HCT116 (cell line): Measurements from ENCODE around the gene EMP1. TPM values are rescaled to one million over a fixed set of nuclear protein-coding genes. Genes with fewer than 3 reads are reported as not detected.

Source experiments
- ATAC-seq: fragments of 200-7000 bp; cut with Tn5 transposase; 2 replicates; pipeline ENCODE4 v1.9.1; 2020; ENCODE audit warnings: mild to moderate bottlenecking, moderate library complexity
- BruUV-seq: library from RNA; stranded (reverse); fragments of 400-500 nt; replicated peaks from 2 replicates; lab custom pipeline; 2021; lab: Mats Ljungman, UMichigan
- CTCF ChIA-PET: fragments of 300-600 bp; sonication (Branson Sonifier 250); formaldehyde crosslinking; loops from one replicate; lab custom pipeline; 2021; ENCODE audit warnings: antibody characterized with exemption; lab: Charles Lee
- POLR2A ChIA-PET: fragments of 300-600, 350-600 bp; sonication (Branson Sonifier 250); formaldehyde crosslinking; loops from one replicate; lab custom pipeline; 2021; ENCODE audit warnings: antibody characterized with exemption; lab: Charles Lee
- RAD21 ChIA-PET, 2 experiments: fragments of 300-600 bp; sonication (Branson Sonifier 250); formaldehyde crosslinking; loops; one replicate each; lab custom pipeline; 2023; ENCODE audit warnings: low total read pairs in 2 of 2; ENCODE audit not compliant: uncharacterized antibody in 2 of 2, unreplicated experiment in 2 of 2, low non-redundant PET in 1 of 2; lab: Charles Lee
- DNase-seq: peaks from one replicate; pipeline ENCODE4 v3.0.0-alpha.2; 2010; ENCODE audit warnings: low read depth, low spot score
- H2AFZ ChIP-seq: fragments of 200-600 bp; shearing (Covaris generic), sonication (generic); 2 replicates; pipeline ENCODE4 v1.6.1; 2017; ENCODE audit warnings: low read depth, mixed run types, mixed read lengths, antibody characterized with exemption, low read length; ENCODE audit not compliant: poor library complexity, severe bottlenecking
- H3K27ac ChIP-seq: 2 replicates; pipeline ENCODE4 v1.5.1; 2012; ENCODE audit warnings: low read depth, low read length
- H3K27me3 ChIP-seq: fragments of 200-600 bp; sonication (generic); 2 replicates; pipeline ENCODE4 v1.6.1; 2016; ENCODE audit warnings: mixed run types, low read length, mixed read lengths; ENCODE audit not compliant: insufficient read depth
- H3K36me3 ChIP-seq, 2 experiments: fragments of 200-500 bp in 1 of 2; fragments of 200-600 bp in 1 of 2; sonication (Bioruptor generic) in 1 of 2; sonication (generic) in 1 of 2; 2 replicates each; pipeline versions ENCODE4 v1.5.1 to v1.6.1; 2014 to 2016; ENCODE audit warnings: low read length in 2 of 2, inconsistent platforms in 1 of 2, mixed read lengths in 1 of 2, mixed run types in 1 of 2; ENCODE audit not compliant: insufficient read depth in 2 of 2, control insufficient read depth in 1 of 2
- H3K4me1 ChIP-seq, 2 experiments: fragments of 200-600 bp in 1 of 2; sonication (generic) in 1 of 2; 2 replicates each; pipeline versions ENCODE4 v1.5.1 to v1.6.1; 2012 to 2017; ENCODE audit warnings: low read length in 2 of 2, inconsistent platforms in 1 of 2, mild to moderate bottlenecking in 1 of 2, mixed read lengths in 1 of 2, mixed run types in 1 of 2, moderate library complexity in 1 of 2; ENCODE audit not compliant: insufficient read depth in 2 of 2, control insufficient read depth in 1 of 2
- H3K4me2 ChIP-seq: fragments of 200-600 bp; sonication (generic); 2 replicates; pipeline ENCODE4 v1.6.1; 2017; ENCODE audit warnings: mixed run types, low read length, mixed read lengths
- H3K4me3 ChIP-seq, 2 experiments: fragments of 200-600 bp in 1 of 2; sonication (generic) in 1 of 2; replicated peaks in 1 of 2; 2 replicates each; pipeline ENCODE4 v1.5.1; 2011 to 2016; ENCODE audit warnings: low read length in 2 of 2, control low read depth in 1 of 2, low read depth in 1 of 2, mild to moderate bottlenecking in 1 of 2, mixed read lengths in 1 of 2, mixed run types in 1 of 2
- H3K79me2 ChIP-seq: fragments of 200-600 bp; sonication (generic); 2 replicates; pipeline ENCODE4 v1.6.1; 2017; ENCODE audit warnings: mild to moderate bottlenecking, mixed run types, low read length, moderate library complexity, mixed read lengths; ENCODE audit not compliant: insufficient read depth
- H3K9ac ChIP-seq: fragments of 200-600 bp; sonication (generic); 2 replicates; pipeline ENCODE4 v1.6.1; 2016; ENCODE audit warnings: low read length, mixed read lengths
- H3K9me2 ChIP-seq: fragments of 200-600 bp; sonication (generic), shearing (Covaris generic); 2 replicates; pipeline ENCODE4 v1.6.1; 2017; ENCODE audit warnings: mixed run types, mild to moderate bottlenecking, moderate library complexity; ENCODE audit not compliant: insufficient read depth
- H3K9me3 ChIP-seq, 2 experiments: fragments of 200-500 bp in 1 of 2; fragments of 200-600 bp in 1 of 2; sonication (Bioruptor generic) in 1 of 2; sonication (generic) in 1 of 2; 2 replicates each; pipeline ENCODE4 v1.6.1; 2014 to 2017; ENCODE audit warnings: low read length in 2 of 2, mixed read lengths in 2 of 2, inconsistent platforms in 1 of 2, low read depth in 1 of 2, mild to moderate bottlenecking in 1 of 2, mixed run types in 1 of 2, moderate library complexity in 1 of 2; ENCODE audit not compliant: control insufficient read depth in 1 of 2, insufficient read depth in 1 of 2
- H4K20me1 ChIP-seq: fragments of 200-600 bp; sonication (generic), shearing (Covaris generic); 2 replicates; pipeline ENCODE4 v1.6.1; 2017; ENCODE audit warnings: mixed run types, mild to moderate bottlenecking, moderate library complexity; ENCODE audit not compliant: insufficient read depth
- CBX3 ChIP-seq: IDR thresholded peaks from 2 replicates; pipeline ENCODE4 v1.6.1; 2012; ENCODE audit warnings: low read depth
- CEBPB ChIP-seq: IDR thresholded peaks from 2 replicates; pipeline ENCODE4 v1.6.1; 2012; ENCODE audit warnings: low read depth
- FOSL1 ChIP-seq: IDR thresholded peaks from 2 replicates; pipeline ENCODE4 v1.6.1; 2012; ENCODE audit warnings: low read depth
- POLR2A ChIP-seq: IDR thresholded peaks from 2 replicates; pipeline ENCODE4 v1.7.0; 2011; ENCODE audit warnings: borderline replicate concordance; ENCODE audit not compliant: insufficient read depth, insufficient read length; ENCODE audit errors: extremely low read depth
- POLR2AphosphoS5 ChIP-seq: IDR thresholded peaks from 2 replicates; pipeline ENCODE4 v1.6.1; 2011; ENCODE audit warnings: mild to moderate bottlenecking, low read depth, low read length, moderate library complexity
- ZNF274 ChIP-seq: fragments of 200-500 bp; sonication (Bioruptor generic); IDR thresholded peaks from 2 replicates; pipeline ENCODE4 v1.6.1; 2014; ENCODE audit warnings: mild to moderate bottlenecking, low read depth, low read length, inconsistent platforms
- intact Hi-C: fragments of 100-400 bp; cut with micrococcal nuclease; formaldehyde crosslinking; loops from 2 replicates; pipeline ENCODE4 v1.10.0; 2022
- total RNA-seq: library from RNA; stranded (reverse); gene quantifications from one replicate; pipeline ENCODE4 v1.2.1, GENCODE V29; 2021; ENCODE audit not compliant: unreplicated experiment

The EMP1 gene
- total RNA-seq, 1 experiment from 2014 or later = 110 TPM

DNA sequence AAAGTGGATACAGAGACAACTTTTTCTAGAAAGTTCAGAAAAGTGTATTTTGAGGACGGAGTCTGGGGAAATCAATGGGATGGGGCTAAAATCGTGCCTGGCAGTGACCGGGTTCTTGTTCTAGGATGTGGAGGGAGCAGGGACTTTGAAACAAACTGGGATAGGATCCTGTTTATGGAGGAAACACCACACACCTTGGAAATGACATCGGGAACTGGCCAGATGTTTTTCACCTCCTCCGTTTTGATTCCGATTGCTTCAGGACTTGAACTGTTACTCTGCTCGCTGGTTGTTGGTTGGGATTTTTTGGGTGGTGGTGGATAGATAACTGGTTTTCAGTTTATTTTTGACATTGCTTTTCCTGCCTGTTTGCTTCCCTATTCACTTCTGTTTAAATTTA lies 506 bp downstream of the EMP1 start:
- Histone ChIP-seq H3K4me3 (peak overlapping the region; percentile 60 to 74), H3K9me2 (no peaks in the 10 kb centered on the region), H3K27ac (peak overlapping the region; percentile 64), H3K4me1 (peaks cover 33 to 77% of the 10 kb centered on the region in 2 experiments), H3K9ac (peak overlapping the region; percentile 77), H3K79me2 (peaks cover 53% of the 10 kb centered on the region), H2AFZ (no peak overlapping the region), H4K20me1 (no peaks in the 10 kb centered on the region), H3K4me2 (peak overlapping the region; percentile 88), H3K9me3 (no peaks in the 10 kb centered on the region), H3K36me3 (peaks cover 0 to 11% of the 10 kb centered on the region in 2 experiments; a peak in 1 of 4 replicates), H3K27me3 (no peaks in the 10 kb centered on the region)
- DNase-seq = no peak
- ATAC-seq = no peak
- CTCF ChIA-PET = interaction anchor here (0.8 to 1.0 kb wide), 3 partner anchors 11 to 25 kb away, joined by 3 read pairs; no protein-coding TSS in a partner anchor
- TF ChIP-seq CBX3 = no peak
- TF ChIP-seq CEBPB = no peak
- TF ChIP-seq ZNF274 = no peak
- TF ChIP-seq FOSL1 = no peak
- RAD21 ChIA-PET = interaction anchor here in 1 of 2 experiments (1.6 kb wide), 1 partner anchor 9 kb away, joined by 4 read pairs; no protein-coding TSS in a partner anchor
- intact Hi-C loops = no loop called here
- POLR2A ChIA-PET = interaction anchor here (1.0 to 1.9 kb wide), 6 partner anchors 9 to 62 kb away, joined by 4 to 8 read pairs (median 6); no protein-coding TSS in a partner anchor
- BruUV-seq = no TSS peak

DNA sequence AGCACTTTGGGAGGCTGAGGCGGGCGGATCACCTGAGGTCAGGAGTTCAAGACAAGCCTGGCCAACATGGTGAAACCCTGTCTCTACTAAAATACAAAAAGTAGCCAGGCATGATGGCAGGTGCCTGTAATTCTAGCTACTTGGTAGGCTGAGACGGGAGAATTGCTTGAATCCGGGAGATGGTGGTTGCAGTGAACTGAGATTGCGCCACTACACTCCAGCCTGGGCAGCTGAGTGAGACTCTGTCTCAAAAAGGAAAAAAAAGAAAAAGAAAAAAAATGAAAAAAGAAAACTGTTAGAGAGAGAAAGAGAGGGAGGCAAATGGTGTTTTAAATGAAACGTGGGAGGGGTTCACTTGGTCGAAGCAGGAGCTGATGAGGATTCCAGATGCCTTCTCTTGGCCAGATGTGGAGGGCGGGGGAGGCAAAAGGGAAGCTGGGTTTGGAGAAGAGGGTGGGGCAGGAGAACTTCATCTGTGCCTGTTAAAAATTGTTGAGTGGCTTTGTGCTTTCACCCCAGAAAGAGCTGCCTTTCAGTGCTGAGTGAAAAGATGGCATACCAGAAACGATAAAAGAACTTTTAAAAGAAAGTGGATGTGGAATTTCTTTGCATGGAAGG lies 1.1 kb downstream of the EMP1 start:
- Histone ChIP-seq H3K27ac (peak overlapping the region; percentile 64; the same call in 1 of the 2 replicates), H4K20me1 (no peaks in the 10 kb centered on the region), H2AFZ (no peak overlapping the region), H3K4me1 (peaks cover 35 to 83% of the 10 kb centered on the region in 2 experiments), H3K79me2 (peaks cover 59% of the 10 kb centered on the region), H3K9ac (peak overlapping the region; percentile 77), H3K9me3 (no peaks in the 10 kb centered on the region), H3K4me3 (peak overlapping the region; percentile 60 to 74), H3K4me2 (peak overlapping the region; percentile 88), H3K36me3 (peaks cover 0 to 11% of the 10 kb centered on the region in 2 experiments; a peak in 1 of 4 replicates), H3K27me3 (no peaks in the 10 kb centered on the region), H3K9me2 (no peaks in the 10 kb centered on the region)
- ChIA-PET CTCF (interaction anchor here (0.8 kb wide), 1 partner anchor 10 kb away, joined by 3 read pairs; no protein-coding TSS in a partner anchor), POLR2A (interaction anchor here (0.6 to 1.9 kb wide), 3 partner anchors 16 to 335 kb away, joined by 4 to 8 read pairs (median 7); no protein-coding TSS in a partner anchor), RAD21 (no interaction called here)
- no peak for ATAC-seq
- BruUV-seq = no TSS peak
- no peak for TF ChIP-seq POLR2A
- TF ChIP-seq POLR2AphosphoS5 = peak; percentile 6; the same call in 1 of the 2 replicates
- intact Hi-C loops = no loop called here
- DNase-seq = no peak
